Gastrocnemius medialis (tissue), 4 donors: ENCODE results near the gene ISG15.

Experiments used
- CTCF ChIP-seq, 5 experiments: fragments of 450-650 bp in 3 of 5; fragments of 200-600 bp in 2 of 5; sonication (generic) in 2 of 5; IDR thresholded peaks in 4 of 5; conservative IDR thresholded peaks in 1 of 5; 1 replicate in 4 of 5; 2 replicates in 1 of 5; pipeline ENCODE4 v1.5.1; 2016 to 2019; ENCODE audit warnings: antibody characterized with exemption in 5 of 5, mild to moderate bottlenecking in 3 of 5, moderate library complexity in 3 of 5
- POLR2A ChIP-seq, 2 donors: fragments of 450-650 bp; IDR thresholded peaks; one replicate each; pipeline ENCODE4 v1.6.1; 2017; ENCODE audit warnings: antibody characterized with exemption in 2 of 2, mild to moderate bottlenecking in 2 of 2, moderate library complexity in 2 of 2

GRCh38 chr1:965526-966134 is 47.7 kb upstream of the ISG15 start:
- TF ChIP-seq CTCF (IDR thresholded peaks at IDR 0.05 in 4 of 5, conservative IDR thresholded peaks at IDR 0.05 in 1 of 5) (no peak), POLR2A (IDR thresholded peaks at IDR 0.05) (no peak)
